ENCODE measurements around the gene ARHGDIA.

DNA sequence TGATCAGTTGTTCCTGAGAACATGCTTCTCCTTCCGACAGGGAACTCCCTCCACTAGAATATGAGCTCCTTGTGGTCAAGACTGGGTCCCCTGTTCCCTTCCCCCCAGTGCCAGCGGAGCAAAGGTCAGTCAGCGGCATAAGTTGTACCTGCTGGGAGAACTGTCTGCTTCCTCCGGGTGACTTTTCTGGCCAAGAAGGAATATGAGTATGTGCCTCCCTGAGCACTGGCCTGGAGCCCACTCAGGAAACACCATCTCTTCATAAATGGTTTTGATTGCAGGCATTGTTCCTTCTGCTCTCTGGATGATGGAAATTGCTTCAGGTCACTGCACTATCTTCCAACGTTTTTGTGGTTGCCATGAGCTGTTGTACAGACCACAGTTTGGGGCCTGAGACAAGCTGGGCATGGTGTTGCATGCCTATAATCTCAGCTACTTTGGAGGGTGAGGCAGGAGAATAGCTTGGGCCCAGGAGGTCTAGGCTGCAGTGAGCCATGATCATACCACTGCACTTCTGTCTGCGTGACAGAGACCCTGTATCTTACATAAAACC, 7.9 kb downstream of the ARHGDIA start:
- TF ChIP-seq, protein P1, sequence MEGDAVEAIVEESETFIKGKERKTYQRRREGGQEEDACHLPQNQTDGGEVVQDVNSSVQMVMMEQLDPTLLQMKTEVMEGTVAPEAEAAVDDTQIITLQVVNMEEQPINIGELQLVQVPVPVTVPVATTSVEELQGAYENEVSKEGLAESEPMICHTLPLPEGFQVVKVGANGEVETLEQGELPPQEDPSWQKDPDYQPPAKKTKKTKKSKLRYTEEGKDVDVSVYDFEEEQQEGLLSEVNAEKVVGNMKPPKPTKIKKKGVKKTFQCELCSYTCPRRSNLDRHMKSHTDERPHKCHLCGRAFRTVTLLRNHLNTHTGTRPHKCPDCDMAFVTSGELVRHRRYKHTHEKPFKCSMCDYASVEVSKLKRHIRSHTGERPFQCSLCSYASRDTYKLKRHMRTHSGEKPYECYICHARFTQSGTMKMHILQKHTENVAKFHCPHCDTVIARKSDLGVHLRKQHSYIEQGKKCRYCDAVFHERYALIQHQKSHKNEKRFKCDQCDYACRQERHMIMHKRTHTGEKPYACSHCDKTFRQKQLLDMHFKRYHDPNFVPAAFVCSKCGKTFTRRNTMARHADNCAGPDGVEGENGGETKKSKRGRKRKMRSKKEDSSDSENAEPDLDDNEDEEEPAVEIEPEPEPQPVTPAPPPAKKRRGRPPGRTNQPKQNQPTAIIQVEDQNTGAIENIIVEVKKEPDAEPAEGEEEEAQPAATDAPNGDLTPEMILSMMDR (IDR thresholded peaks at IDR 0.05) = no peak
- TF ChIP-seq EP300 (IDR thresholded peaks at IDR 0.05) = no peak
